ENCODE data around the gene LBX2.
A peak's percentile ranks its signal among the peaks of the same experiment; 100 is the strongest.
"Not testable (repeated sequence)": the region's sequence is repeated elsewhere in the genome, so short reads cannot be mapped to it uniquely, and the experiment has no call there.

The LBX2 gene

GRCh38 chr2:74481961-74482800 lies 17.2 kb downstream of the LBX2 start:
- peak; percentile 70 for DNase-seq

- DNase-seq, result no peak
Observed at GRCh38 chr2:74481431-74481830, 18.0 kb downstream of the LBX2 start.

GRCh38 chr2:74474899-74475298 lies 24.5 kb downstream of the LBX2 start:
- DNase-seq, result no peak

- DNase-seq, result no peak
Observed at GRCh38 chr2:74474481-74474880, 24.9 kb downstream of the LBX2 start.

GRCh38 chr2:74472945-74473258 lies 26.5 kb downstream of the LBX2 start:
- DNase-seq, result no peak

- peak; percentile 97 for DNase-seq
Observed at GRCh38 chr2:74472086-74472944, 27.1 kb downstream of the LBX2 start, which contains the start of gene MRPL53. TSS of gene MRPL53 (minus strand) at chr2:74472680. CDS start at chr2:74472660, 20 bp downstream.

GRCh38 chr2:74471332-74472065 lies 27.9 kb downstream of the LBX2 start:
- DNase-seq, result no peak

GRCh38 chr2:74470742-74471141 lies 28.7 kb downstream of the LBX2 start:
- not testable (repeated sequence) for DNase-seq

GRCh38 chr2:74464406-74464805 lies 35.0 kb downstream of the LBX2 start:
- no peak for DNase-seq

- DNase-seq, result no peak
Observed at GRCh38 chr2:74462786-74463105, 36.7 kb downstream of the LBX2 start.

- DNase-seq, result no peak
Observed at GRCh38 chr2:74462054-74462785, 37.2 kb downstream of the LBX2 start.

GRCh38 chr2:74461187-74462053 lies 38.0 kb downstream of the LBX2 start:
- DNase-seq, result peak; percentile 34

GRCh38 chr2:74460187-74460586 lies 39.2 kb downstream of the LBX2 start:
- DNase-seq, result not testable (repeated sequence)

- not testable (repeated sequence) for DNase-seq
Observed at GRCh38 chr2:74459503-74460118, 39.8 kb downstream of the LBX2 start.

- DNase-seq, result no peak
Observed at GRCh38 chr2:74458938-74459363, 40.5 kb downstream of the LBX2 start.

GRCh38 chr2:74458132-74458937 lies 41.1 kb downstream of the LBX2 start, which contains the start of gene WBP1:
TSS of gene WBP1 (plus strand) at chr2:74458438. CDS start at chr2:74458603, 165 bp downstream.
- peak; percentile 99 for DNase-seq

- peak; percentile 87 for DNase-seq
Observed at GRCh38 chr2:74457549-74458131, 41.8 kb downstream of the LBX2 start.

- DNase-seq, result no peak
Observed at GRCh38 chr2:74457129-74457548, 42.3 kb downstream of the LBX2 start.

GRCh38 chr2:74454654-74455511 lies 44.5 kb downstream of the LBX2 start, which contains the start of gene INO80B:
TSS of gene INO80B (plus strand) at chr2:74455087. CDS start at chr2:74455117, 30 bp downstream.
- DNase-seq, result peak; percentile 98
